DOHH2 (cell line): Measurements from ENCODE around the gene CTIF.

ENCODE experiments used
- CTCF ChIP-seq: fragments of 200-600 bp; sonication (generic); IDR thresholded peaks from one replicate; pipeline ENCODE4 v1.5.1; 2014; ENCODE audit warnings: antibody characterized with exemption, mild to moderate bottlenecking, low read depth, low read length; ENCODE audit not compliant: poor library complexity, severe bottlenecking
- EZH2phosphoT487 ChIP-seq: fragments of 200-600 bp; sonication (generic); IDR thresholded peaks from 2 replicates; pipeline ENCODE4 v1.6.1; 2017; ENCODE audit warnings: borderline replicate concordance, mild to moderate bottlenecking, antibody characterized with exemption, low read length, moderate library complexity, mixed read lengths

GRCh38 chr18:48904847-48905394 is 366.1 kb downstream of the CTIF start:
- TF ChIP-seq CTCF (no peak), EZH2phosphoT487 (no peak)
